Astrocyte (in vitro differentiated cells and primary cell): Measurements from ENCODE around the gene PSKH1. TPM values are rescaled to one million over a fixed set of nuclear protein-coding genes. Genes with fewer than 3 reads are reported as not detected.
A peak's percentile ranks its signal among the peaks of the same experiment; 100 is the strongest.

ENCODE experiments used
- DNase-seq: peaks from one replicate; pipeline ENCODE4 v3.0.0-alpha.2; 2010; ENCODE audit warnings: low read depth
- FAIRE-seq: peaks from 2 replicates; lab custom pipeline; 2011; peaks lifted over from hg19 to GRCh38; lab: Jason Lieb, UNC
- H2AFZ ChIP-seq: 2 replicates; pipeline ENCODE4 v1.6.0; 2012; ENCODE audit warnings: low read depth, low read length, inconsistent platforms
- H3K27ac ChIP-seq: 2 replicates; pipeline ENCODE4 v1.5.1; 2011; ENCODE audit warnings: low read depth, low read length, inconsistent platforms
- H3K27me3 ChIP-seq: 2 replicates; pipeline ENCODE4 v1.6.0; 2011; ENCODE audit warnings: low read length, inconsistent platforms; ENCODE audit not compliant: insufficient read depth
- H3K36me3 ChIP-seq: 2 replicates; pipeline ENCODE4 v1.5.1; 2011; ENCODE audit warnings: low read length, inconsistent platforms; ENCODE audit not compliant: insufficient read depth
- H3K4me1 ChIP-seq: 2 replicates; pipeline ENCODE4 v1.5.1; 2011; ENCODE audit warnings: low read length, inconsistent platforms; ENCODE audit not compliant: insufficient read depth
- H3K4me2 ChIP-seq: 2 replicates; pipeline ENCODE4 v1.6.0; 2012; ENCODE audit warnings: low read length, inconsistent platforms
- H3K4me3 ChIP-seq: 2 replicates; pipeline ENCODE4 v1.5.1; 2011; ENCODE audit warnings: low read depth, mild to moderate bottlenecking, low read length, inconsistent platforms; ENCODE audit not compliant: insufficient read depth
- H3K79me2 ChIP-seq: 2 replicates; pipeline ENCODE4 v1.6.0; 2012; ENCODE audit warnings: mild to moderate bottlenecking, low read length, inconsistent platforms; ENCODE audit not compliant: insufficient read depth
- H3K9ac ChIP-seq: 2 replicates; pipeline ENCODE4 v1.6.0; 2012; ENCODE audit warnings: mild to moderate bottlenecking, low read length, inconsistent platforms
- H3K9me3 ChIP-seq: 2 replicates; pipeline ENCODE4 v1.5.1; 2012; ENCODE audit warnings: low read depth, mild to moderate bottlenecking, low read length, inconsistent platforms; ENCODE audit not compliant: insufficient read depth
- H4K20me1 ChIP-seq: 2 replicates; pipeline ENCODE4 v1.6.0; 2012; ENCODE audit warnings: low read length, inconsistent platforms; ENCODE audit not compliant: insufficient read depth
- H3K27ac Mint-ChIP-seq: one replicate; pipeline ENCODE4 v1.8.0; 2021; ENCODE audit warnings: mild to moderate bottlenecking, mixed read lengths; ENCODE audit not compliant: unreplicated experiment
- H3K27me3 Mint-ChIP-seq: one replicate; pipeline ENCODE4 v1.8.0; 2021; ENCODE audit warnings: low read depth, mixed read lengths; ENCODE audit not compliant: unreplicated experiment
- H3K36me3 Mint-ChIP-seq: one replicate; pipeline ENCODE4 v1.8.0; 2021; ENCODE audit warnings: low read depth, mixed read lengths; ENCODE audit not compliant: unreplicated experiment
- H3K4me1 Mint-ChIP-seq: one replicate; pipeline ENCODE4 v1.8.0; 2021; ENCODE audit warnings: low read depth, mixed read lengths; ENCODE audit not compliant: unreplicated experiment
- H3K4me3 Mint-ChIP-seq: one replicate; pipeline ENCODE4 v1.8.0; 2021; ENCODE audit warnings: mild to moderate bottlenecking, moderate library complexity, mixed read lengths; ENCODE audit not compliant: unreplicated experiment
- H3K9me3 Mint-ChIP-seq: one replicate; pipeline ENCODE4 v1.8.0; 2021; ENCODE audit warnings: mild to moderate bottlenecking, mixed read lengths; ENCODE audit not compliant: unreplicated experiment
- CTCF ChIP-seq: IDR thresholded peaks from 2 replicates; pipeline ENCODE4 v1.5.1; 2011; ENCODE audit warnings: low read depth, mild to moderate bottlenecking, inconsistent platforms, low read length, moderate library complexity; ENCODE audit not compliant: insufficient read depth
- EZH2 ChIP-seq: IDR thresholded peaks from 2 replicates; pipeline ENCODE4 v1.6.1; 2012; ENCODE audit warnings: mild to moderate bottlenecking, low read length, inconsistent platforms; ENCODE audit not compliant: insufficient read depth
- total RNA-seq: library from RNA; stranded (reverse); gene quantifications from 2 replicates; pipeline ENCODE4 v1.2.1, GENCODE V29; 2021

PSKH1 gene
- total RNA-seq, 1 donor from 2014 or later = 27.3 TPM

GRCh38 chr16:67968400-67969253 lies 75.6 kb downstream of the PSKH1 start, which contains the start of gene SLC12A4:
SLC12A4 (minus strand) TSS chr16:67968637; CDS start chr16:67968553, 84 bp downstream.
- no peaks in the 10 kb centered on the region for H3K36me3 ChIP-seq
- H3K79me2 ChIP-seq = peaks cover 47% of the 10 kb centered on the region
- Mint-ChIP-seq H3K4me3 (peak within 1 kb of the TSS; percentile 99), H3K27me3 (peaks cover 7% of the 10 kb centered on the region), H3K36me3 (peaks cover 5% of the 10 kb centered on the region), H3K9me3 (no peaks in the 10 kb centered on the region), H3K4me1 (peaks cover 24% of the 10 kb centered on the region), H3K27ac (peak within 1 kb of the TSS; percentile 99)
- DNase-seq = peak; percentile 44
- no peaks in the 10 kb centered on the region for H3K27me3 ChIP-seq
- H4K20me1 ChIP-seq = peaks cover 42% of the 10 kb centered on the region
- peak within 1 kb of the TSS; percentile 100 for H3K9ac ChIP-seq
- FAIRE-seq = no peak
- H3K4me2 ChIP-seq = peak within 1 kb of the TSS; percentile 100
- no peaks in the 10 kb centered on the region for H3K9me3 ChIP-seq
- H2AFZ ChIP-seq = peak within 1 kb of the TSS; percentile 95
- TF ChIP-seq CTCF (no peak), EZH2 (no peak)
- peak within 1 kb of the TSS; percentile 92 for H3K27ac ChIP-seq
- peak within 1 kb of the TSS; percentile 100 for H3K4me3 ChIP-seq
- H3K4me1 ChIP-seq = peaks cover 40% of the 10 kb centered on the region

GRCh38 chr16:67969254-67970039 lies 76.4 kb downstream of the PSKH1 start:
- H3K9ac ChIP-seq = peak overlapping the region; percentile 100
- Mint-ChIP-seq H3K27me3 (peaks cover 7% of the 10 kb centered on the region), H3K36me3 (peaks cover 5% of the 10 kb centered on the region)

More at GRCh38 chr16:67969254-67970039, 76.4 kb downstream of the PSKH1 start:
- peak overlapping the region; percentile 95 for H2AFZ ChIP-seq
- H3K4me3 ChIP-seq = peak overlapping the region; percentile 100
- H3K27me3 ChIP-seq = no peaks in the 10 kb centered on the region
- H3K27ac Mint-ChIP-seq = peak overlapping the region; percentile 84
- H4K20me1 ChIP-seq = peaks cover 34% of the 10 kb centered on the region
- H3K79me2 ChIP-seq = peaks cover 39% of the 10 kb centered on the region
- peaks cover 22% of the 10 kb centered on the region for H3K4me1 Mint-ChIP-seq
- H3K4me1 ChIP-seq = peaks cover 31% of the 10 kb centered on the region
- no peaks in the 10 kb centered on the region for H3K9me3 ChIP-seq
- H3K9me3 Mint-ChIP-seq = no peaks in the 10 kb centered on the region
- H3K27ac ChIP-seq = no peak overlapping the region
- TF ChIP-seq CTCF (no peak), EZH2 (no peak)
- peak overlapping the region; percentile 100 for H3K4me2 ChIP-seq
- FAIRE-seq (no peak), DNase-seq (no peak)
- H3K36me3 ChIP-seq = no peaks in the 10 kb centered on the region
- peak overlapping the region; percentile 86 for H3K4me3 Mint-ChIP-seq
